GM23248 (cell line): Measurements from ENCODE around the gene GBF1. TPM values are rescaled to one million over a fixed set of nuclear protein-coding genes. Genes with fewer than 3 reads are reported as not detected.

Experiments
- DNase-seq: peaks from one replicate; pipeline ENCODE4 v3.0.0-alpha.2; 2015
- H2AFZ ChIP-seq: fragments of 200-600 bp; sonication (generic); 2 replicates; pipeline ENCODE4 v1.6.1; 2016; ENCODE audit warnings: antibody characterized with exemption
- H3F3A ChIP-seq: fragments of 200-600 bp; sonication (generic); 2 replicates; pipeline ENCODE4 v1.6.1; 2016; ENCODE audit warnings: mild to moderate bottlenecking, antibody characterized with exemption, mixed run types; ENCODE audit not compliant: insufficient read depth
- H3K27ac ChIP-seq: fragments of 200-600 bp; sonication (generic); 2 replicates; pipeline ENCODE4 v1.5.1; 2016; ENCODE audit warnings: mild to moderate bottlenecking
- H3K27me3 ChIP-seq: fragments of 200-600 bp; sonication (generic); replicated peaks from 2 replicates; pipeline ENCODE4 v1.6.1; 2016; ENCODE audit warnings: mild to moderate bottlenecking; ENCODE audit not compliant: insufficient read depth
- H3K36me3 ChIP-seq: fragments of 200-600 bp; sonication (generic); 2 replicates; pipeline ENCODE4 v1.6.1; 2016; ENCODE audit warnings: low read depth, mild to moderate bottlenecking
- H3K4me1 ChIP-seq: fragments of 200-600 bp; sonication (generic); 2 replicates; pipeline ENCODE4 v1.6.1; 2016; ENCODE audit warnings: mild to moderate bottlenecking; ENCODE audit not compliant: insufficient read depth
- H3K4me2 ChIP-seq: fragments of 200-600 bp; sonication (generic); one replicate; pipeline ENCODE4 v1.6.1; 2016; ENCODE audit warnings: mild to moderate bottlenecking; ENCODE audit not compliant: unreplicated experiment
- H3K4me3 ChIP-seq: fragments of 200-600 bp; sonication (generic); 2 replicates; pipeline ENCODE4 v1.5.1; 2016; ENCODE audit warnings: mild to moderate bottlenecking
- H3K79me2 ChIP-seq: fragments of 200-600 bp; sonication (generic); 2 replicates; pipeline ENCODE4 v1.6.1; 2016; ENCODE audit warnings: mild to moderate bottlenecking; ENCODE audit not compliant: insufficient read depth
- H3K9ac ChIP-seq: fragments of 200-600 bp; sonication (generic); 2 replicates; pipeline ENCODE4 v1.6.1; 2016; ENCODE audit warnings: mild to moderate bottlenecking
- H3K9me2 ChIP-seq: fragments of 200-600 bp; sonication (generic); 2 replicates; pipeline ENCODE4 v1.6.1; 2016; ENCODE audit warnings: mixed run types, mild to moderate bottlenecking, moderate library complexity; ENCODE audit not compliant: insufficient read depth
- H3K9me3 ChIP-seq: fragments of 200-600 bp; sonication (generic); one replicate; pipeline ENCODE4 v1.6.1; 2017; ENCODE audit warnings: low read depth
- H4K20me1 ChIP-seq: fragments of 200-600 bp; sonication (generic); 2 replicates; pipeline ENCODE4 v1.6.0; 2016; ENCODE audit not compliant: insufficient read depth
- EZH2 ChIP-seq: fragments of 200-600 bp; sonication (generic); IDR thresholded peaks from 2 replicates; pipeline ENCODE4 v1.6.1; 2018; ENCODE audit warnings: antibody characterized with exemption, mild to moderate bottlenecking; ENCODE audit not compliant: insufficient read depth, poor library complexity, severe bottlenecking
- EZH2phosphoT487 ChIP-seq: fragments of 200-600 bp; sonication (generic); IDR thresholded peaks from 2 replicates; pipeline ENCODE4 v1.6.1; 2018; ENCODE audit warnings: antibody characterized with exemption, moderate library complexity, mild to moderate bottlenecking, low read depth; ENCODE audit not compliant: insufficient read depth
- WGBS, 2 experiments: methylation state at CpG; one replicate each; pipeline ENCODE4 v1.1.6; 2015 to 2017; ENCODE audit warnings: low lambda C conversion rate in 2 of 2, low coverage in 1 of 2; ENCODE audit errors: missing lambda C conversion rate in 2 of 2; 5-methylcytosine and 5-hydroxymethylcytosine counted together
- in situ Hi-C: fragments of 300-500 bp; cut with MboI; formaldehyde crosslinking; loops from 2 replicates; pipeline ENCODE4 v1.15.0; 2020
- polyA plus RNA-seq: library from polyadenylated mRNA; unstranded; fragments of >200 nt; fragmentation: Nextera tagmentation; extraction: Ambion mirVana; gene quantifications from 2 replicates; pipeline ENCODE4 v1.2.1, GENCODE V29; 2016
- total RNA-seq: library from RNA; depleted of rRNA; stranded (reverse); fragments of >200 nt; shearing (Covaris generic); gene quantifications from 2 replicates; pipeline ENCODE4 v1.2.3, GENCODE V29; 2014

GBF1 gene
- total and polyA plus RNA-seq, 2 experiments from 2014 or later: 29.8 to 43.9 TPM

- no peaks in the 10 kb centered on the region for H3K36me3 ChIP-seq
- H3K9me3 ChIP-seq: no peaks in the 10 kb centered on the region
- H3K9me2 ChIP-seq: no peaks in the 10 kb centered on the region
- H4K20me1 ChIP-seq: no peaks in the 10 kb centered on the region
- 0 out of 2 replicates have a peak, but pooled peaks cover 7% of the 10 kb centered on the region for H3K27me3 ChIP-seq
- H3K4me3 ChIP-seq: peak overlapping the region; percentile 84
- TF ChIP-seq EZH2 (no peak), EZH2phosphoT487 (no peak)
- H3K9ac ChIP-seq: no peak overlapping the region
- H3F3A ChIP-seq: peaks cover 13% of the 10 kb centered on the region; the same call in 1 of the 2 replicates
- peaks cover 18% of the 10 kb centered on the region for H3K4me1 ChIP-seq
- peak; percentile 46 for DNase-seq
- H3K27ac ChIP-seq: no peak overlapping the region
- no peaks in the 10 kb centered on the region for H3K79me2 ChIP-seq
- H2AFZ ChIP-seq: peak overlapping the region; percentile 93
- in situ Hi-C loops: no loop called here
- WGBS, 2 experiments: 1% methylated on average over 33 to 54 of the region's 54 CpGs
- peak overlapping the region; percentile 95 for H3K4me2 ChIP-seq
Measured at GRCh38 chr10:102419269-102420180, 174.2 kb downstream of the GBF1 start.

GRCh38 chr10:102420181-102420713 is 174.9 kb downstream of the GBF1 start:
- TF ChIP-seq EZH2phosphoT487: no peak
- no peak for TF ChIP-seq EZH2
- peak overlapping the region; percentile 84 for H3K4me3 ChIP-seq
- no peaks in the 10 kb centered on the region for H3K9me2 ChIP-seq
- no peak for DNase-seq
- peak overlapping the region; percentile 83 for H3K9ac ChIP-seq
- H3K4me1 ChIP-seq: peaks cover 18% of the 10 kb centered on the region
- no peaks in the 10 kb centered on the region for H3K36me3 ChIP-seq
- H3K27me3 ChIP-seq: 0 out of 2 replicates have a peak, but pooled peaks cover 2% of the 10 kb centered on the region
- H3K27ac ChIP-seq: peak overlapping the region; percentile 33
- peak overlapping the region; percentile 95 for H3K4me2 ChIP-seq
- in situ Hi-C loops: no loop called here
- H2AFZ ChIP-seq: peak overlapping the region; percentile 93
- WGBS, 2 experiments: 0 to 1% methylated on average over 21 of the region's 21 CpGs
- H3F3A ChIP-seq: peaks cover 13% of the 10 kb centered on the region; the same call in 1 of the 2 replicates
- no peaks in the 10 kb centered on the region for H3K79me2 ChIP-seq
- no peaks in the 10 kb centered on the region for H4K20me1 ChIP-seq
- H3K9me3 ChIP-seq: no peaks in the 10 kb centered on the region

- no peaks in the 10 kb centered on the region for H3K36me3 ChIP-seq
- in situ Hi-C loops: no loop called here
- H3K79me2 ChIP-seq: no peaks in the 10 kb centered on the region
- H3K4me2 ChIP-seq: peak within 1 kb of the TSS; percentile 95
- H3K4me3 ChIP-seq: peak within 1 kb of the TSS; percentile 84
- H2AFZ ChIP-seq: peak within 1 kb of the TSS; percentile 93
- 1 to 2% methylated on average over 60 to 66 of the region's 66 CpGs for WGBS, 2 experiments
- H4K20me1 ChIP-seq: no peaks in the 10 kb centered on the region
- H3K9me2 ChIP-seq: no peaks in the 10 kb centered on the region
- H3K9me3 ChIP-seq: no peaks in the 10 kb centered on the region
- DNase-seq: peak; percentile 98
- no peaks in the 10 kb centered on the region for H3K27me3 ChIP-seq
- no peak for TF ChIP-seq EZH2phosphoT487
- no peak for TF ChIP-seq EZH2
- peaks cover 18% of the 10 kb centered on the region for H3K4me1 ChIP-seq
- peaks cover 13% of the 10 kb centered on the region; the same call in 1 of the 2 replicates for H3F3A ChIP-seq
- peak within 1 kb of the TSS; percentile 33 for H3K27ac ChIP-seq
- H3K9ac ChIP-seq: peak within 1 kb of the TSS; percentile 83
Measured at GRCh38 chr10:102420714-102421506, 175.6 kb downstream of the GBF1 start, which contains the start of gene FBXL15. Gene FBXL15 (plus strand): TSS chr10:102420836. CDS start chr10:102421130, 294 bp downstream.

- H2AFZ ChIP-seq: peak overlapping the region; percentile 93
- no peaks in the 10 kb centered on the region for H3K27me3 ChIP-seq
- no peaks in the 10 kb centered on the region for H3K9me3 ChIP-seq
- H3K4me3 ChIP-seq: peak overlapping the region; percentile 84
- peaks cover 4% of the 10 kb centered on the region; the same call in 1 of the 2 replicates for H3K79me2 ChIP-seq
- no peaks in the 10 kb centered on the region for H4K20me1 ChIP-seq
- H3K36me3 ChIP-seq: no peaks in the 10 kb centered on the region
- H3K4me1 ChIP-seq: peaks cover 18% of the 10 kb centered on the region
- peaks cover 13% of the 10 kb centered on the region; the same call in 1 of the 2 replicates for H3F3A ChIP-seq
- H3K9ac ChIP-seq: peak overlapping the region; percentile 83
- WGBS, 2 experiments: 0% methylated on average over 10 to 12 of the region's 14 CpGs
- no peak for DNase-seq
- in situ Hi-C loops: no loop called here
- no peaks in the 10 kb centered on the region for H3K9me2 ChIP-seq
- H3K27ac ChIP-seq: no peak overlapping the region
- H3K4me2 ChIP-seq: peak overlapping the region; percentile 95
- TF ChIP-seq EZH2phosphoT487: no peak
- TF ChIP-seq EZH2: no peak
Measured at GRCh38 chr10:102421507-102421756, 176.1 kb downstream of the GBF1 start.
